ENCODE results near the gene POLG2.
"Not testable (repeated sequence)": the region's sequence is repeated elsewhere in the genome, so short reads cannot be mapped to it uniquely, and the experiment has no call there.

The POLG2 gene

GRCh38 chr17:64502809-64503208 is 6.0 kb upstream of the POLG2 start:
- H3K27ac Mint-ChIP-seq = no peak overlapping the region
- H3K4me1 Mint-ChIP-seq (ENCODE audit: low read depth) = peaks cover 65% of the 10 kb centered on the region
- H3K4me3 Mint-ChIP-seq = no peak overlapping the region
- no peaks in the 10 kb centered on the region for H3K27me3 Mint-ChIP-seq
- intact Hi-C loops (cut with micrococcal nuclease) = no loop called here
- no peaks in the 10 kb centered on the region for H3K9me3 Mint-ChIP-seq
- peaks cover 98% of the 10 kb centered on the region for H3K36me3 Mint-ChIP-seq (ENCODE audit: low read depth)

GRCh38 chr17:64502021-64502420 is 5.2 kb upstream of the POLG2 start:
- Mint-ChIP-seq H3K27ac (peak overlapping the region; percentile 62), H3K4me3 (no peak overlapping the region), H3K4me1 (ENCODE audit: low read depth) (peaks cover 68% of the 10 kb centered on the region), H3K36me3 (ENCODE audit: low read depth) (peaks cover 100% of the 10 kb centered on the region), H3K27me3 (no peaks in the 10 kb centered on the region), H3K9me3 (no peaks in the 10 kb centered on the region)
- intact Hi-C loops (cut with micrococcal nuclease) = no loop called here

- Mint-ChIP-seq H3K9me3 (no peaks in the 10 kb centered on the region), H3K4me1 (ENCODE audit: low read depth) (peaks cover 77% of the 10 kb centered on the region), H3K27ac (peak overlapping the region; percentile 62), H3K4me3 (no peak overlapping the region), H3K27me3 (no peaks in the 10 kb centered on the region), H3K36me3 (ENCODE audit: low read depth) (peaks cover 97% of the 10 kb centered on the region)
- intact Hi-C loops (cut with micrococcal nuclease) = no loop called here
Observed at GRCh38 chr17:64500862-64501765, 4.3 kb upstream of the POLG2 start.

GRCh38 chr17:64500487-64500859 is 3.6 kb upstream of the POLG2 start:
- Mint-ChIP-seq H3K4me3 (no peak overlapping the region), H3K4me1 (ENCODE audit: low read depth) (peaks cover 81% of the 10 kb centered on the region), H3K36me3 (ENCODE audit: low read depth) (peaks cover 91% of the 10 kb centered on the region), H3K27me3 (no peaks in the 10 kb centered on the region), H3K9me3 (no peaks in the 10 kb centered on the region), H3K27ac (peak overlapping the region; percentile 21)
- intact Hi-C loops (cut with micrococcal nuclease) = no loop called here

- Mint-ChIP-seq H3K9me3 (no peaks in the 10 kb centered on the region), H3K27ac (peak overlapping the region; percentile 21), H3K27me3 (no peaks in the 10 kb centered on the region), H3K4me1 (ENCODE audit: low read depth) (peaks cover 87% of the 10 kb centered on the region), H3K36me3 (ENCODE audit: low read depth) (peaks cover 85% of the 10 kb centered on the region), H3K4me3 (no peak overlapping the region)
- intact Hi-C loops (cut with micrococcal nuclease) = loop anchor here (10.0 kb wide), 1 partner anchor 175 kb away; no protein-coding TSS in a partner anchor
Observed at GRCh38 chr17:64499805-64500486, 3.1 kb upstream of the POLG2 start.

- H3K36me3 Mint-ChIP-seq (ENCODE audit: low read depth) = peaks cover 85% of the 10 kb centered on the region
- peaks cover 86% of the 10 kb centered on the region for H3K4me1 Mint-ChIP-seq (ENCODE audit: low read depth)
- H3K27ac Mint-ChIP-seq = peak overlapping the region; percentile 92
- H3K4me3 Mint-ChIP-seq = no peak overlapping the region
- no peaks in the 10 kb centered on the region for H3K9me3 Mint-ChIP-seq
- intact Hi-C loops (cut with micrococcal nuclease) = loop anchor here (10.0 kb wide), 1 partner anchor 174 kb away; no protein-coding TSS in a partner anchor
- no peaks in the 10 kb centered on the region for H3K27me3 Mint-ChIP-seq
Observed at GRCh38 chr17:64498308-64499203, 1.7 kb upstream of the POLG2 start.

GRCh38 chr17:64497565-64498035 is 746 bp upstream of the POLG2 start:
- intact Hi-C loops (cut with micrococcal nuclease) = loop anchor here (1.0 to 10.0 kb wide), 2 partner anchors 8 to 173 kb away; no protein-coding TSS in a partner anchor
- peak overlapping the region; percentile 92 for H3K27ac Mint-ChIP-seq
- H3K36me3 Mint-ChIP-seq (ENCODE audit: low read depth) = peaks cover 80% of the 10 kb centered on the region
- H3K27me3 Mint-ChIP-seq = no peaks in the 10 kb centered on the region
- H3K9me3 Mint-ChIP-seq = no peaks in the 10 kb centered on the region
- H3K4me3 Mint-ChIP-seq = peak overlapping the region; percentile 90
- H3K4me1 Mint-ChIP-seq (ENCODE audit: low read depth) = peaks cover 76% of the 10 kb centered on the region

GRCh38 chr17:64496348-64496785 is 487 bp downstream of the POLG2 start:
- peaks cover 72% of the 10 kb centered on the region for H3K4me1 Mint-ChIP-seq (ENCODE audit: low read depth)
- peak overlapping the region; percentile 92 for H3K27ac Mint-ChIP-seq
- no peaks in the 10 kb centered on the region for H3K9me3 Mint-ChIP-seq
- peak overlapping the region; percentile 90 for H3K4me3 Mint-ChIP-seq
- intact Hi-C loops (cut with micrococcal nuclease) = loop anchor here (10.0 kb wide), 1 partner anchor 172 kb away; no protein-coding TSS in a partner anchor
- no peaks in the 10 kb centered on the region for H3K27me3 Mint-ChIP-seq
- peaks cover 77% of the 10 kb centered on the region for H3K36me3 Mint-ChIP-seq (ENCODE audit: low read depth)

GRCh38 chr17:64495300-64495699 is 1.6 kb downstream of the POLG2 start:
- H3K36me3 Mint-ChIP-seq (ENCODE audit: low read depth) = peaks cover 72% of the 10 kb centered on the region
- peaks cover 64% of the 10 kb centered on the region for H3K4me1 Mint-ChIP-seq (ENCODE audit: low read depth)
- intact Hi-C loops (cut with micrococcal nuclease) = loop anchor here (10.0 kb wide), 1 partner anchor 170 kb away; no protein-coding TSS in a partner anchor

GRCh38 chr17:64494121-64494520 is 2.7 kb downstream of the POLG2 start:
- peaks cover 58% of the 10 kb centered on the region for H3K4me1 Mint-ChIP-seq (ENCODE audit: low read depth)
- H3K9me3 Mint-ChIP-seq = no peaks in the 10 kb centered on the region
- intact Hi-C loops (cut with micrococcal nuclease) = loop anchor here (10.0 kb wide), 1 partner anchor 169 kb away; no protein-coding TSS in a partner anchor
- H3K4me3 Mint-ChIP-seq = no peak overlapping the region
- H3K36me3 Mint-ChIP-seq (ENCODE audit: low read depth) = peaks cover 70% of the 10 kb centered on the region
- no peaks in the 10 kb centered on the region for H3K27me3 Mint-ChIP-seq
- peak overlapping the region; percentile 30 for H3K27ac Mint-ChIP-seq

More at GRCh38 chr17:64495300-64495699, 1.6 kb downstream of the POLG2 start:
- H3K27me3 Mint-ChIP-seq, H3K9me3 Mint-ChIP-seq: not testable (repeated sequence)
- Mint-ChIP-seq H3K27ac (peak overlapping the region; percentile 30), H3K4me3 (peak overlapping the region; percentile 60)

GRCh38 chr17:64492481-64493109 is 4.3 kb downstream of the POLG2 start:
- Mint-ChIP-seq H3K27me3 (no peaks in the 10 kb centered on the region), H3K9me3 (no peaks in the 10 kb centered on the region), H3K4me1 (ENCODE audit: low read depth) (peaks cover 48% of the 10 kb centered on the region), H3K4me3 (no peak overlapping the region), H3K36me3 (ENCODE audit: low read depth) (peaks cover 66% of the 10 kb centered on the region), H3K27ac (no peak overlapping the region)
- intact Hi-C loops (cut with micrococcal nuclease) = loop anchor here (10.0 kb wide), 1 partner anchor 168 kb away; no protein-coding TSS in a partner anchor

GRCh38 chr17:64491994-64492393 is 4.9 kb downstream of the POLG2 start:
- intact Hi-C loops (cut with micrococcal nuclease) = loop anchor here (1.0 to 10.0 kb wide), 2 partner anchors 72 to 167 kb away; no protein-coding TSS in a partner anchor
- H3K4me3 Mint-ChIP-seq = no peak overlapping the region
- no peak overlapping the region for H3K27ac Mint-ChIP-seq
- H3K27me3 Mint-ChIP-seq = no peaks in the 10 kb centered on the region
- H3K9me3 Mint-ChIP-seq = no peaks in the 10 kb centered on the region
- H3K36me3 Mint-ChIP-seq (ENCODE audit: low read depth) = peaks cover 64% of the 10 kb centered on the region
- peaks cover 42% of the 10 kb centered on the region for H3K4me1 Mint-ChIP-seq (ENCODE audit: low read depth)
